VCaP (cell line): ENCODE data around the gene GADD45GIP1.
A peak's percentile ranks its signal among the peaks of the same experiment; 100 is the strongest.

Experiments
- H3K27ac ChIP-seq: fragments of 450-650 bp; 2 replicates; pipeline ENCODE4 v1.5.1; 2017
- CTCF ChIP-seq: fragments of 450-650 bp; conservative IDR thresholded peaks from 2 replicates; pipeline ENCODE4 v1.5.1; 2017; ENCODE audit warnings: mild to moderate bottlenecking, moderate library complexity

The GADD45GIP1 gene

GRCh38 chr19:12935071-12935470, 22.0 kb downstream of the GADD45GIP1 start:
- TF ChIP-seq CTCF: no peak
- H3K27ac ChIP-seq: no peak overlapping the region

- peak within 1 kb of the TSS; percentile 87 for H3K27ac ChIP-seq
- no peak for TF ChIP-seq CTCF
Measured at GRCh38 chr19:12933287-12934072, 23.5 kb downstream of the GADD45GIP1 start, which contains the start of gene FARSA. Gene FARSA, minus strand, starts transcription at chr19:12933711. Its CDS starts 15 bp downstream, at chr19:12933696.

GRCh38 chr19:12932392-12933286, 24.4 kb downstream of the GADD45GIP1 start:
- H3K27ac ChIP-seq: peak overlapping the region; percentile 87
- no peak for TF ChIP-seq CTCF

- no peak overlapping the region for H3K27ac ChIP-seq
- TF ChIP-seq CTCF: no peak
Measured at GRCh38 chr19:12930002-12930645, 26.9 kb downstream of the GADD45GIP1 start.

GRCh38 chr19:12924621-12925310, 32.3 kb downstream of the GADD45GIP1 start:
- no peak for TF ChIP-seq CTCF
- H3K27ac ChIP-seq: no peak overlapping the region

- TF ChIP-seq CTCF: no peak
- no peak overlapping the region for H3K27ac ChIP-seq
Measured at GRCh38 chr19:12922959-12923358, 34.1 kb downstream of the GADD45GIP1 start.
